Breast epithelium (tissue), 3 donors: ENCODE data around the gene HDAC4.

Experiments used
- POLR2A ChIP-seq: fragments of 450-650 bp; IDR thresholded peaks from one replicate; pipeline ENCODE4 v1.6.1; 2016; ENCODE audit warnings: antibody characterized with exemption, mild to moderate bottlenecking, moderate library complexity
- POLR2AphosphoS5 ChIP-seq, 3 donors: sonication (generic); formaldehyde crosslinking; IDR thresholded peaks; one replicate each; pipeline ENCODE4 v1.6.1; 2017; ENCODE audit warnings: antibody characterized with exemption in 3 of 3
- TF ChIP-seq, protein P1 (sequence below), 3 donors: fragments of 450-650 bp; IDR thresholded peaks; one replicate each; pipeline ENCODE4 v1.5.1; 2016 to 2017; ENCODE audit warnings: antibody characterized with exemption in 3 of 3, mild to moderate bottlenecking in 3 of 3, moderate library complexity in 3 of 3

DNA sequence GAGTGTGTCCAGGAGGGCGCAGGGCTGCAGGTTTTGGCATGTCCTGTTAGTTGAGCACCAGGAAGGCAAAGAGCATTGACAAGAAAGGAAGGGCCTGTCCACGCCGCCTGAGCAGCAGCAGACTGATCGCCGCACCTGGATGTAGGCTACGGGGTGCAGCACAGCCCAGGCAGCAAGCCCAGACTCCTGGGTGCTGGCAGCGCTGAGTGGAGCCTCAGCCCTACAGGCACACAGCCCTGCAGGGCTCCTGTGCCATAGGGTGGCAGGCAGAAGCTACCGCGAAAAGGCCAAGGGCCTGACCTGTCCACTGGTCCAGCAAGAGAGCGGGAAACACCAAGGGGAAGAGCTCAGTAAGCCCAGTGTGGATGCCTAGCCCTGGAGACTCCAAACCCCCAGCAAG is 198.0 kb downstream of the HDAC4 start:
- TF ChIP-seq, protein P1, sequence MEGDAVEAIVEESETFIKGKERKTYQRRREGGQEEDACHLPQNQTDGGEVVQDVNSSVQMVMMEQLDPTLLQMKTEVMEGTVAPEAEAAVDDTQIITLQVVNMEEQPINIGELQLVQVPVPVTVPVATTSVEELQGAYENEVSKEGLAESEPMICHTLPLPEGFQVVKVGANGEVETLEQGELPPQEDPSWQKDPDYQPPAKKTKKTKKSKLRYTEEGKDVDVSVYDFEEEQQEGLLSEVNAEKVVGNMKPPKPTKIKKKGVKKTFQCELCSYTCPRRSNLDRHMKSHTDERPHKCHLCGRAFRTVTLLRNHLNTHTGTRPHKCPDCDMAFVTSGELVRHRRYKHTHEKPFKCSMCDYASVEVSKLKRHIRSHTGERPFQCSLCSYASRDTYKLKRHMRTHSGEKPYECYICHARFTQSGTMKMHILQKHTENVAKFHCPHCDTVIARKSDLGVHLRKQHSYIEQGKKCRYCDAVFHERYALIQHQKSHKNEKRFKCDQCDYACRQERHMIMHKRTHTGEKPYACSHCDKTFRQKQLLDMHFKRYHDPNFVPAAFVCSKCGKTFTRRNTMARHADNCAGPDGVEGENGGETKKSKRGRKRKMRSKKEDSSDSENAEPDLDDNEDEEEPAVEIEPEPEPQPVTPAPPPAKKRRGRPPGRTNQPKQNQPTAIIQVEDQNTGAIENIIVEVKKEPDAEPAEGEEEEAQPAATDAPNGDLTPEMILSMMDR (IDR thresholded peaks at IDR 0.05), result no peak
- TF ChIP-seq POLR2A (no peak), POLR2AphosphoS5 (IDR thresholded peaks at IDR 0.05) (no peak)
